IgD-negative memory B cell (primary cell): ENCODE results near the gene TMEM123. TPM values are rescaled to one million over a fixed set of nuclear protein-coding genes. Genes with fewer than 3 reads are reported as not detected.

ENCODE experiments used
- H3K27ac Mint-ChIP-seq, 3 donors: one replicate each; pipeline ENCODE4 v1.8.0; 2020 to 2022; ENCODE audit warnings: mild to moderate bottlenecking in 3 of 3, mixed read lengths in 3 of 3, moderate library complexity in 1 of 3
- H3K27me3 Mint-ChIP-seq: one replicate; pipeline ENCODE4 v1.8.0; 2021; ENCODE audit warnings: mixed read lengths
- H3K36me3 Mint-ChIP-seq: one replicate; pipeline ENCODE4 v1.8.0; 2020; ENCODE audit warnings: mild to moderate bottlenecking, mixed read lengths
- H3K4me1 Mint-ChIP-seq, 3 donors: one replicate each; pipeline ENCODE4 v1.8.0; 2020 to 2022; ENCODE audit warnings: mixed read lengths in 3 of 3, mild to moderate bottlenecking in 1 of 3
- H3K4me3 Mint-ChIP-seq, 4 donors: one replicate each; pipeline ENCODE4 v1.8.0; 2020 to 2022; ENCODE audit warnings: mild to moderate bottlenecking in 4 of 4, mixed read lengths in 4 of 4, moderate library complexity in 3 of 4
- H3K9me3 Mint-ChIP-seq, 3 donors: one replicate each; pipeline ENCODE4 v1.8.0; 2020 to 2021; ENCODE audit warnings: mixed read lengths in 3 of 3, mild to moderate bottlenecking in 1 of 3
- polyA plus RNA-seq: library from polyadenylated mRNA; unstranded; fragments of 300-500 nt; fragmentation: Illumina TruSeq; gene quantifications from one replicate; pipeline ENCODE4 v1.2.3, GENCODE V29; 2021

TMEM123 gene
- polyA plus RNA-seq, 1 donor from 2014 or later: 179 TPM

- H3K36me3 Mint-ChIP-seq: peaks cover 16% of the 10 kb centered on the region
- peaks cover 25 to 40% (median 30%) of the 10 kb centered on the region in 3 donors for H3K4me1 Mint-ChIP-seq
- H3K27me3 Mint-ChIP-seq: peaks cover 2% of the 10 kb centered on the region
- peaks cover 6 to 9% (median 6%) of the 10 kb centered on the region in 3 donors for H3K9me3 Mint-ChIP-seq
- H3K4me3 Mint-ChIP-seq: peak overlapping the region in 2 of 4 donors; percentile 61 to 77
- peak overlapping the region; percentile 8 to 44 (median 41) for H3K27ac Mint-ChIP-seq
Observed at GRCh38 chr11:102430158-102430836, 22.3 kb downstream of the TMEM123 start.

- no peak overlapping the region for H3K4me3 Mint-ChIP-seq
- H3K27ac Mint-ChIP-seq: peak overlapping the region in 2 of 3 donors; percentile 8 to 44
- peaks cover 2% of the 10 kb centered on the region for H3K27me3 Mint-ChIP-seq
- H3K36me3 Mint-ChIP-seq: peaks cover 16% of the 10 kb centered on the region
- peaks cover 27 to 44% (median 32%) of the 10 kb centered on the region in 3 donors for H3K4me1 Mint-ChIP-seq
- H3K9me3 Mint-ChIP-seq: peaks cover 5 to 9% (median 6%) of the 10 kb centered on the region in 3 donors
Observed at GRCh38 chr11:102429691-102430090, 22.9 kb downstream of the TMEM123 start.

GRCh38 chr11:102429226-102429625, 23.3 kb downstream of the TMEM123 start:
- H3K4me3 Mint-ChIP-seq: no peak overlapping the region
- peaks cover 5 to 9% (median 6%) of the 10 kb centered on the region in 3 donors for H3K9me3 Mint-ChIP-seq
- peaks cover 2% of the 10 kb centered on the region for H3K27me3 Mint-ChIP-seq
- H3K27ac Mint-ChIP-seq: peak overlapping the region in 1 of 3 donors; percentile 44
- H3K4me1 Mint-ChIP-seq: peaks cover 27 to 44% (median 33%) of the 10 kb centered on the region in 3 donors
- peaks cover 16% of the 10 kb centered on the region for H3K36me3 Mint-ChIP-seq

- Mint-ChIP-seq H3K9me3 (peaks cover 5 to 9% (median 6%) of the 10 kb centered on the region in 3 donors), H3K27ac (peak overlapping the region in 1 of 3 donors; percentile 44), H3K27me3 (peaks cover 2% of the 10 kb centered on the region), H3K4me3 (no peak overlapping the region), H3K36me3 (peaks cover 15% of the 10 kb centered on the region), H3K4me1 (peaks cover 27 to 44% (median 34%) of the 10 kb centered on the region in 3 donors)
Observed at GRCh38 chr11:102428696-102429095, 23.9 kb downstream of the TMEM123 start.

GRCh38 chr11:102427068-102427467, 25.5 kb downstream of the TMEM123 start:
- H3K4me1 Mint-ChIP-seq: peaks cover 35 to 51% (median 43%) of the 10 kb centered on the region in 3 donors
- H3K4me3 Mint-ChIP-seq: no peak overlapping the region
- peak overlapping the region in 1 of 3 donors; percentile 59 for H3K27ac Mint-ChIP-seq
- peaks cover 2% of the 10 kb centered on the region for H3K27me3 Mint-ChIP-seq
- H3K9me3 Mint-ChIP-seq: peaks cover 2 to 6% (median 3%) of the 10 kb centered on the region in 3 donors
- peaks cover 6% of the 10 kb centered on the region for H3K36me3 Mint-ChIP-seq

GRCh38 chr11:102426570-102426969, 26.0 kb downstream of the TMEM123 start:
- peaks cover 32 to 49% (median 38%) of the 10 kb centered on the region in 3 donors for H3K4me1 Mint-ChIP-seq
- H3K36me3 Mint-ChIP-seq: peaks cover 1% of the 10 kb centered on the region
- peaks cover 2% of the 10 kb centered on the region for H3K27me3 Mint-ChIP-seq
- no peak overlapping the region for H3K27ac Mint-ChIP-seq
- peaks cover 0 to 2% (median 0%) of the 10 kb centered on the region in 3 donors for H3K9me3 Mint-ChIP-seq
- H3K4me3 Mint-ChIP-seq: no peak overlapping the region

- Mint-ChIP-seq H3K27ac (no peak overlapping the region), H3K36me3 (peaks cover 3% of the 10 kb centered on the region), H3K4me1 (peaks cover 33 to 50% (median 36%) of the 10 kb centered on the region in 3 donors), H3K27me3 (peaks cover 2% of the 10 kb centered on the region), H3K9me3 (peaks cover 0 to 2% (median 0%) of the 10 kb centered on the region in 3 donors), H3K4me3 (no peak overlapping the region)
Observed at GRCh38 chr11:102426000-102426399, 26.6 kb downstream of the TMEM123 start.

GRCh38 chr11:102423936-102424335, 28.6 kb downstream of the TMEM123 start:
- H3K4me1 Mint-ChIP-seq: peaks cover 14 to 35% (median 26%) of the 10 kb centered on the region in 3 donors

GRCh38 chr11:102422817-102423712, 29.5 kb downstream of the TMEM123 start:
- Mint-ChIP-seq H3K4me3 (no peak overlapping the region), H3K27me3 (no peaks in the 10 kb centered on the region), H3K9me3 (peaks cover 2 to 6% (median 2%) of the 10 kb centered on the region in 3 donors), H3K4me1 (peaks cover 14 to 37% (median 26%) of the 10 kb centered on the region in 3 donors), H3K27ac (peak overlapping the region in 2 of 3 donors; percentile 20 to 75), H3K36me3 (peaks cover 4% of the 10 kb centered on the region)

More at GRCh38 chr11:102423936-102424335, 28.6 kb downstream of the TMEM123 start:
- H3K36me3 Mint-ChIP-seq: peaks cover 3% of the 10 kb centered on the region
- no peak overlapping the region for H3K4me3 Mint-ChIP-seq
- H3K27ac Mint-ChIP-seq: peak overlapping the region in 1 of 3 donors; percentile 27
- H3K27me3 Mint-ChIP-seq: no peaks in the 10 kb centered on the region
- H3K9me3 Mint-ChIP-seq: peaks cover under 1 to 2% (median 2%) of the 10 kb centered on the region in 3 donors

- Mint-ChIP-seq H3K27me3 (no peaks in the 10 kb centered on the region), H3K4me1 (peaks cover 22 to 47% (median 34%) of the 10 kb centered on the region in 3 donors), H3K27ac (no peak overlapping the region), H3K36me3 (peaks cover 4% of the 10 kb centered on the region), H3K4me3 (no peak overlapping the region), H3K9me3 (peaks cover 0 to 6% (median 3%) of the 10 kb centered on the region in 3 donors)
Observed at GRCh38 chr11:102421261-102421660, 31.3 kb downstream of the TMEM123 start.

- peak overlapping the region in 1 of 3 donors; percentile 46 for H3K27ac Mint-ChIP-seq
- peaks cover 0 to 6% (median 3%) of the 10 kb centered on the region in 3 donors for H3K9me3 Mint-ChIP-seq
- H3K36me3 Mint-ChIP-seq: peaks cover 4% of the 10 kb centered on the region
- H3K27me3 Mint-ChIP-seq: no peaks in the 10 kb centered on the region
- H3K4me3 Mint-ChIP-seq: no peak overlapping the region
- H3K4me1 Mint-ChIP-seq: peaks cover 26 to 47% (median 32%) of the 10 kb centered on the region in 3 donors
Observed at GRCh38 chr11:102420547-102420946, 32.0 kb downstream of the TMEM123 start.

GRCh38 chr11:102419181-102419580, 33.4 kb downstream of the TMEM123 start:
- no peaks in the 10 kb centered on the region for H3K27me3 Mint-ChIP-seq
- H3K9me3 Mint-ChIP-seq: peaks cover 0 to 9% (median 3%) of the 10 kb centered on the region in 3 donors
- H3K4me1 Mint-ChIP-seq: peaks cover 35 to 54% (median 42%) of the 10 kb centered on the region in 3 donors
- peaks cover 4% of the 10 kb centered on the region for H3K36me3 Mint-ChIP-seq
- H3K27ac Mint-ChIP-seq: peak overlapping the region in 1 of 3 donors; percentile 28
- H3K4me3 Mint-ChIP-seq: no peak overlapping the region

GRCh38 chr11:102416976-102417375, 35.6 kb downstream of the TMEM123 start:
- H3K4me3 Mint-ChIP-seq: peak overlapping the region in 2 of 4 donors; percentile 6 to 12
- H3K9me3 Mint-ChIP-seq: peaks cover 0 to 9% (median 3%) of the 10 kb centered on the region in 3 donors
- H3K27ac Mint-ChIP-seq: peak overlapping the region in 1 of 3 donors; percentile 5
- no peaks in the 10 kb centered on the region for H3K27me3 Mint-ChIP-seq
- peaks cover 32 to 48% (median 32%) of the 10 kb centered on the region in 3 donors for H3K4me1 Mint-ChIP-seq
- peaks cover 4% of the 10 kb centered on the region for H3K36me3 Mint-ChIP-seq

- peaks cover 31 to 39% (median 38%) of the 10 kb centered on the region in 3 donors for H3K4me1 Mint-ChIP-seq
- peaks cover 3% of the 10 kb centered on the region for H3K36me3 Mint-ChIP-seq
- peak overlapping the region in 2 of 3 donors; percentile 3 to 25 for H3K27ac Mint-ChIP-seq
- H3K4me3 Mint-ChIP-seq: peak overlapping the region in 2 of 4 donors; percentile 1 to 37
- no peaks in the 10 kb centered on the region for H3K27me3 Mint-ChIP-seq
- H3K9me3 Mint-ChIP-seq: peaks cover 0 to 9% (median 3%) of the 10 kb centered on the region in 3 donors
Observed at GRCh38 chr11:102415304-102415916, 37.2 kb downstream of the TMEM123 start.
